B cell (primary cell): Measurements from ENCODE around the gene OSGEP. TPM values are rescaled to one million over a fixed set of nuclear protein-coding genes. Genes with fewer than 3 reads are reported as not detected.

Experiments
- ATAC-seq: fragments of 200-7000 bp; cut with Tn5 transposase; one replicate; pipeline ENCODE4 v1.10.0; 2021; ENCODE audit warnings: low read depth, mild to moderate bottlenecking, moderate number of reproducible peaks, moderate library complexity
- CTCF ChIA-PET: fragments of 350-600 bp; sonication (Branson Sonifier 250); formaldehyde crosslinking; loops from one replicate; lab custom pipeline; 2021; ENCODE audit warnings: antibody characterized with exemption, inconsistent platforms; lab: Charles Lee
- POLR2A ChIA-PET: fragments of 350-600 bp; sonication (Branson Sonifier 250); formaldehyde crosslinking; loops from one replicate; lab custom pipeline; 2021; ENCODE audit warnings: antibody characterized with exemption; lab: Charles Lee
- DNase-seq: peaks from one replicate; pipeline ENCODE4 v3.0.0; 2013
- H2AFZ ChIP-seq: 2 replicates; pipeline ENCODE4 v1.6.1; 2012; ENCODE audit warnings: mild to moderate bottlenecking, low read depth, low read length; ENCODE audit not compliant: insufficient read depth, poor library complexity, severe bottlenecking
- H3K27ac ChIP-seq, 2 donors: 1 replicate in 1 of 2; 2 replicates in 1 of 2; pipeline ENCODE4 v1.5.1; 2012 to 2013; ENCODE audit warnings: low read length in 2 of 2, mild to moderate bottlenecking in 2 of 2, moderate library complexity in 1 of 2
- H3K27me3 ChIP-seq, 4 experiments: fragments of 200-600 bp in 1 of 4; sonication (generic) in 1 of 4; replicated peaks in 1 of 4; 1 replicate in 2 of 4; 2 replicates in 2 of 4; pipeline versions ENCODE4 v1.6.1 to v1.7.0; 2013 to 2016; ENCODE audit warnings: low read length in 3 of 4, mild to moderate bottlenecking in 2 of 4, mixed read lengths in 1 of 4, moderate library complexity in 1 of 4; ENCODE audit not compliant: insufficient read depth in 4 of 4, control insufficient read depth in 3 of 4; ENCODE audit errors: control extremely low read depth in 1 of 4
- H3K36me3 ChIP-seq, 2 experiments: replicated peaks in 1 of 2; 1 replicate in 1 of 2; 2 replicates in 1 of 2; pipeline versions ENCODE4 v1.6.1 to v1.7.1; 2013; ENCODE audit warnings: low read length in 1 of 2; ENCODE audit not compliant: insufficient read depth in 2 of 2, control insufficient read depth in 1 of 2; ENCODE audit errors: control extremely low read depth in 1 of 2, extremely low read depth in 1 of 2
- H3K4me1 ChIP-seq, 2 donors: fragments of 200-600 bp in 1 of 2; sonication (generic) in 1 of 2; 1 replicate in 1 of 2; 2 replicates in 1 of 2; pipeline versions ENCODE4 v1.5.1 to v1.6.1; 2013 to 2017; ENCODE audit warnings: low read length in 2 of 2; ENCODE audit not compliant: control insufficient read depth in 2 of 2, insufficient read depth in 2 of 2
- H3K4me2 ChIP-seq: replicated peaks from 2 replicates; pipeline ENCODE3; 2012; ENCODE audit warnings: mild to moderate bottlenecking, low read depth, low read length; ENCODE audit not compliant: poor library complexity, severe bottlenecking
- H3K4me3 ChIP-seq, 5 experiments: fragments of 200-600 bp in 1 of 5; sonication (generic) in 1 of 5; 1 replicate in 3 of 5; 2 replicates in 2 of 5; pipeline versions ENCODE4 v1.5.1 to v1.7.0; 2011 to 2016; ENCODE audit warnings: low read length in 4 of 5, mild to moderate bottlenecking in 4 of 5, low read depth in 2 of 5, control low read depth in 1 of 5, moderate library complexity in 1 of 5; ENCODE audit not compliant: insufficient read depth in 1 of 5; ENCODE audit errors: control extremely low read depth in 1 of 5, extremely low read depth in 1 of 5
- H3K79me2 ChIP-seq: fragments of 200-600 bp; sonication (generic); one replicate; pipeline ENCODE4 v1.6.0; 2016; ENCODE audit warnings: low read length; ENCODE audit not compliant: control insufficient read depth, insufficient read depth
- H3K9ac ChIP-seq: fragments of 200-600 bp; sonication (generic); 2 replicates; pipeline ENCODE4 v1.6.1; 2017; ENCODE audit warnings: mild to moderate bottlenecking, low read length, moderate library complexity
- H3K9me3 ChIP-seq, 3 donors: one replicate each; pipeline versions ENCODE4 v1.6.1 to v1.7.1; 2013; ENCODE audit warnings: low read length in 2 of 3; ENCODE audit not compliant: control insufficient read depth in 2 of 3, insufficient read depth in 1 of 3; ENCODE audit errors: control extremely low read depth in 1 of 3
- H4K20me1 ChIP-seq: 2 replicates; pipeline ENCODE4 v1.6.0; 2012; ENCODE audit warnings: mild to moderate bottlenecking, low read length; ENCODE audit not compliant: insufficient read depth, control insufficient read depth, poor library complexity, severe bottlenecking
- H3K27ac Mint-ChIP-seq: one replicate; pipeline ENCODE4 v1.8.0; 2021; ENCODE audit warnings: mixed read lengths
- H3K27me3 Mint-ChIP-seq: one replicate; pipeline ENCODE4 v1.8.0; 2021; ENCODE audit warnings: mixed read lengths
- H3K4me1 Mint-ChIP-seq: one replicate; pipeline ENCODE4 v1.8.0; 2021; ENCODE audit warnings: mixed read lengths
- H3K4me3 Mint-ChIP-seq: one replicate; pipeline ENCODE4 v1.8.0; 2021; ENCODE audit warnings: mixed read lengths
- H3K9me3 Mint-ChIP-seq: one replicate; pipeline ENCODE4 v1.8.0; 2022; ENCODE audit warnings: mixed read lengths; ENCODE audit not compliant: insufficient read depth
- EZH2 ChIP-seq: IDR thresholded peaks from 2 replicates; pipeline ENCODE4 v1.6.1; 2012; ENCODE audit warnings: borderline replicate concordance, low read depth, mild to moderate bottlenecking, moderate library complexity, low read length; ENCODE audit not compliant: insufficient read depth, poor library complexity, severe bottlenecking
- WGBS: methylation state at CpG from one replicate; pipeline ENCODE4 v1.1.5; 2013; ENCODE audit warnings: missing lambda C conversion rate; ENCODE audit not compliant: insufficient coverage; 5-methylcytosine and 5-hydroxymethylcytosine counted together
- intact Hi-C: fragments of 100-400 bp; cut with micrococcal nuclease; formaldehyde crosslinking; loops from one replicate; pipeline ENCODE4 v1.10.0; 2022
- polyA plus RNA-seq: library from polyadenylated mRNA; depleted of rRNA; stranded (reverse); fragments of >200 nt; gene quantifications from 2 replicates; pipeline ENCODE4 v1.2.3, GENCODE V29; 2012
- total RNA-seq, 2 donors: library from RNA; stranded (reverse); fragments of 120-200 nt in 1 of 2; gene quantifications; 1 replicate in 1 of 2; 2 replicates in 1 of 2; pipeline versions ENCODE4 v1.2.3 to v1.2.4, GENCODE V29; 2013 to 2022
- TF ChIP-seq, protein P1 (sequence below): fragments of 200-600 bp; IDR thresholded peaks from one replicate; pipeline ENCODE4 v1.8.0; 2022; ENCODE audit warnings: antibody characterized with exemption, mild to moderate bottlenecking

Gene OSGEP
- total and polyA plus RNA-seq, 2 donors (not counting 1 experiment from before 2014, with no cell fraction given) = 117 to 156 TPM

GRCh38 chr14:20434701-20435581, 19.7 kb downstream of the OSGEP start:
- ATAC-seq (no peak), DNase-seq (no peak)
- Histone ChIP-seq H3K36me3 (no peaks in the 10 kb centered on the region), H3K27me3 (no peaks in the 10 kb centered on the region), H3K9me3 (peaks cover 0 to 14% (median 3%) of the 10 kb centered on the region in 3 donors), H3K9ac (no peak overlapping the region), H2AFZ (no peak overlapping the region), H3K4me1 (peaks cover 33 to 53% of the 10 kb centered on the region in 2 donors), H4K20me1 (no peaks in the 10 kb centered on the region), H3K27ac (no peak overlapping the region), H3K4me3 (no peak overlapping the region), H3K4me2 (no peak overlapping the region), H3K79me2 (peaks cover 1% of the 10 kb centered on the region)
- 84% methylated on average over 33 of the region's 44 CpGs for WGBS
- H3K4me3 Mint-ChIP-seq = no peak overlapping the region
- intact Hi-C loops = no loop called here
- no peak overlapping the region for H3K27ac Mint-ChIP-seq
- H3K4me1 Mint-ChIP-seq = peaks cover 43% of the 10 kb centered on the region
- ChIA-PET POLR2A (no interaction called here), CTCF (interaction anchor here (0.7 to 3.4 kb wide), 2 partner anchors 14 to 19 kb away, joined by 4 to 16 read pairs; no protein-coding TSS in a partner anchor)
- H3K9me3 Mint-ChIP-seq = peaks cover 2% of the 10 kb centered on the region
- no peak for TF ChIP-seq EZH2
- TF ChIP-seq, protein P1, sequence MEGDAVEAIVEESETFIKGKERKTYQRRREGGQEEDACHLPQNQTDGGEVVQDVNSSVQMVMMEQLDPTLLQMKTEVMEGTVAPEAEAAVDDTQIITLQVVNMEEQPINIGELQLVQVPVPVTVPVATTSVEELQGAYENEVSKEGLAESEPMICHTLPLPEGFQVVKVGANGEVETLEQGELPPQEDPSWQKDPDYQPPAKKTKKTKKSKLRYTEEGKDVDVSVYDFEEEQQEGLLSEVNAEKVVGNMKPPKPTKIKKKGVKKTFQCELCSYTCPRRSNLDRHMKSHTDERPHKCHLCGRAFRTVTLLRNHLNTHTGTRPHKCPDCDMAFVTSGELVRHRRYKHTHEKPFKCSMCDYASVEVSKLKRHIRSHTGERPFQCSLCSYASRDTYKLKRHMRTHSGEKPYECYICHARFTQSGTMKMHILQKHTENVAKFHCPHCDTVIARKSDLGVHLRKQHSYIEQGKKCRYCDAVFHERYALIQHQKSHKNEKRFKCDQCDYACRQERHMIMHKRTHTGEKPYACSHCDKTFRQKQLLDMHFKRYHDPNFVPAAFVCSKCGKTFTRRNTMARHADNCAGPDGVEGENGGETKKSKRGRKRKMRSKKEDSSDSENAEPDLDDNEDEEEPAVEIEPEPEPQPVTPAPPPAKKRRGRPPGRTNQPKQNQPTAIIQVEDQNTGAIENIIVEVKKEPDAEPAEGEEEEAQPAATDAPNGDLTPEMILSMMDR = no peak
- H3K27me3 Mint-ChIP-seq = no peaks in the 10 kb centered on the region
